ENCODE data around the gene LCOR.

- TF ChIP-seq, protein P1, sequence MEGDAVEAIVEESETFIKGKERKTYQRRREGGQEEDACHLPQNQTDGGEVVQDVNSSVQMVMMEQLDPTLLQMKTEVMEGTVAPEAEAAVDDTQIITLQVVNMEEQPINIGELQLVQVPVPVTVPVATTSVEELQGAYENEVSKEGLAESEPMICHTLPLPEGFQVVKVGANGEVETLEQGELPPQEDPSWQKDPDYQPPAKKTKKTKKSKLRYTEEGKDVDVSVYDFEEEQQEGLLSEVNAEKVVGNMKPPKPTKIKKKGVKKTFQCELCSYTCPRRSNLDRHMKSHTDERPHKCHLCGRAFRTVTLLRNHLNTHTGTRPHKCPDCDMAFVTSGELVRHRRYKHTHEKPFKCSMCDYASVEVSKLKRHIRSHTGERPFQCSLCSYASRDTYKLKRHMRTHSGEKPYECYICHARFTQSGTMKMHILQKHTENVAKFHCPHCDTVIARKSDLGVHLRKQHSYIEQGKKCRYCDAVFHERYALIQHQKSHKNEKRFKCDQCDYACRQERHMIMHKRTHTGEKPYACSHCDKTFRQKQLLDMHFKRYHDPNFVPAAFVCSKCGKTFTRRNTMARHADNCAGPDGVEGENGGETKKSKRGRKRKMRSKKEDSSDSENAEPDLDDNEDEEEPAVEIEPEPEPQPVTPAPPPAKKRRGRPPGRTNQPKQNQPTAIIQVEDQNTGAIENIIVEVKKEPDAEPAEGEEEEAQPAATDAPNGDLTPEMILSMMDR (conservative IDR thresholded peaks at IDR 0.05), result no peak
- TF ChIP-seq ZFX (IDR thresholded peaks at IDR 0.05), result no peak
Measured at GRCh38 chr10:97034301-97034700, 202.2 kb downstream of the LCOR start.
